GM19099 (cell line): ENCODE data around the gene NDOR1.

Experiments used
- POLR2A ChIP-seq: IDR thresholded peaks from 3 replicates; pipeline ENCODE4 v1.6.1; 2011; ENCODE audit warnings: low read depth; ENCODE audit not compliant: insufficient read length; ENCODE audit errors: extremely low read depth

NDOR1 gene

GRCh38 chr9:137227054-137227852, 21.8 kb downstream of the NDOR1 start, which contains the start of gene RNF224:
Gene RNF224, plus strand, starts transcription at chr9:137227502. Its CDS starts 834 bp downstream, at chr9:137228336.
- TF ChIP-seq POLR2A, result no peak

GRCh38 chr9:137227853-137228505, 22.5 kb downstream of the NDOR1 start:
- no peak for TF ChIP-seq POLR2A

- no peak for TF ChIP-seq POLR2A
These were observed 23.0 kb downstream of the NDOR1 start for GRCh38 chr9:137228506-137228967.

- TF ChIP-seq POLR2A, result no peak
These were observed 23.7 kb downstream of the NDOR1 start for GRCh38 chr9:137228968-137229896.

DNA sequence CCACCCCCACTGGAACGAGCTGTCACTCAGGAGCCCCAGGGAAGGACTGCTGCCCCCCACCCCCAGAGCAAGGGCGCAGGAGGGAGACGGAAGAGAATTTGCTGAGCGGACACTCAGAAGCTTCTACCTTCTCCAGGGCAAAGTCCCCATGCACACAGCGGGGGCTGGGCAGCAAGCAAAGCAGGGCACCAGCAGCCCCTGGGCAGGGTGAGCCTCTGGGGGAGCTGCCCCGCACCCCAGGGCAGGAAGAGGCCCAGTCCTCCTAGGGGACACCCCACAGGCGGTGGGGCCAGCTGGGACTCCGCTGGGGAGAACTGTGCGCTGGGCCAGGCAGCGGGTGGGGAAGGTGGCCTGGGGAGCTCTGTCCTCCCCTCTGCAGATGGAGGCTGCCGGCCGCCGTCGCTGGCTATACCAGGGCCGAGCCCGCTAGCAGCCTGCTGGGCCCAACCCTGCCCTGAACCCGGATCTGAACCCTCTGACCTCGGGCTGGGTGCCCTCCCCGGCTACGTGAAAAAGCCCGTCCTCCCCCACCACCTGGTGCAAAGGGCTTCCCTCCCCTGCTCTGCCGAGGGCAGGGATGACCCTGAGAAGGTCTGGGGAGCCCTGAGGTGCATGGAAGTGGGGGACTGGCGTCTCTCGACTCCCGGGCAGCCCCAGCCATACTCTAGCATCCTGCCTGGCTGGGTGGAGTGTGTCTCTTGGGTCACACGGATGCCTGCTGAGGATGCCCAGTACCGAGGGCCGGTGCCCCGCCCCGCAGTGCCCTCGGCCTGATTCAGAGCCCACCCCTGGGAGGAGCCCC, 24.6 kb downstream of the NDOR1 start:
- no peak for TF ChIP-seq POLR2A

DNA sequence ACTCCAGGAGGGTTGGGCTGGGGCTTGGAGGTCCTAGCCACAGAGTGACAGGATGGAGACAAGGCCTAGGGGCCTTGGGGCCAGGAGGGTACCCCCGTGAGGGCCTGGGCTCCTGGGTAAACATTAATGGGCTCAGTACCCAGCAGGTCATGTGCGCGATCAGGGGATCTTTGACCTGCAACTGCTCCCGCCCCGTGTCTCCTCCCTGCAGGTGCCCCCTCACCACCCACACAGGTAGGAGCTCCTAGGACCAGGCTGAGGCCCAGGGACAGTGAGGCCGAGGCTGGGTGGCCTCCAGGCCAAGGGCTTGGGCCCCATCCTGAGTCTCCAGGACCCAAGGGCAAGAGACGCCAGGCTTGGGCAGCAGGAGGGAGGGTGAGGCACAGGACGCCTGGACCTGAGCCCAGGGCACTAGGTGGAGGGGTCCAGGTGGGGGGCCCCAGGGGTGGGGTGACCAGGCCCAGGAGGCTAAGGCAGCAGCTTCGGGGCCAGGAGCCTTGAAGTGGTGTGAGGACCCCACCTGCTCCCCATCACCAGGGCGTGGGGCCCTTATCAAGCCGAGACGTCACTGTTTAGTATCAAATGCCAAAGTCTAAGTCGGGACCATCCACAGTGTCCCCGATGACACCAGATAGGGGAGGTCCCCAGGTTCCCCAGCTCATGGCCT, 25.3 kb downstream of the NDOR1 start, which contains the start of gene SLC34A3:
Gene SLC34A3, plus strand, starts transcription at position 197 of the 667 bp plus-strand sequence. CDS start 802 bp downstream, outside the sequence.
- TF ChIP-seq POLR2A, result no peak

DNA sequence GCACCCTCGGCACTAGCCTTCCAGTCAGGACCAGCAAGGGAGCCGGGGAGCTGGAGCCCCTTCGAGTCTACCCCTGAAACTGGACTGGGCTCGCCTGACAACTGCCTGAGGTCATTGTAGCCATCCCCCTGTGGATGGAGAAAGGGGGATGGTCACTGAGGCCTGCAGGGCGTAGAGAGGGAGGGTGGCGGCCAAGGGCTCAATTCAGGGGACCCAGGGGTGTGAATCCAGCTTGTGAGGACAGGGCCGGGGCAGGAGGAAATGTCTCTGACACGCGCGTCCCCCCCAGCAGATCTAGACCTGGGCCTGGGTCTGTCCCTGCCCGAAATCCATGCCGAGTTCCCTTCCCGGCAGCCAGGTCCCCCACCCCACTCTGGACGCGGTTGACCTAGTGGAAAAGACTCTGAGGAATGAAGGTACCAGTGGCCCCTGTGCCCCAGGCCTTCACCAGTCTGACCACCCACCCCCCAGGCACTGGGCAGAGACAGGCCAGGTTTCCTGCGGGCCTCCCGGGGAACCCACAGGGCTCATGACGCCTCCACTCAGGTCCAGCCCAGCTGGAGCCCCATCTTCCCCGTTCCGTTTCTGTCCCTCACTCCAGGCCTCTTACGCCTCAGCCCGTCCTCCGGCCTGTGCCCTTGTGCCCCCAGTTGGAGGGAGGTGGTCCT, 26.0 kb downstream of the NDOR1 start:
- TF ChIP-seq POLR2A, result no peak

- no peak for TF ChIP-seq POLR2A
These were observed 26.6 kb downstream of the NDOR1 start for GRCh38 chr9:137232101-137232500.

- no peak for TF ChIP-seq POLR2A
These were observed 27.0 kb downstream of the NDOR1 start for GRCh38 chr9:137232510-137232909.

DNA sequence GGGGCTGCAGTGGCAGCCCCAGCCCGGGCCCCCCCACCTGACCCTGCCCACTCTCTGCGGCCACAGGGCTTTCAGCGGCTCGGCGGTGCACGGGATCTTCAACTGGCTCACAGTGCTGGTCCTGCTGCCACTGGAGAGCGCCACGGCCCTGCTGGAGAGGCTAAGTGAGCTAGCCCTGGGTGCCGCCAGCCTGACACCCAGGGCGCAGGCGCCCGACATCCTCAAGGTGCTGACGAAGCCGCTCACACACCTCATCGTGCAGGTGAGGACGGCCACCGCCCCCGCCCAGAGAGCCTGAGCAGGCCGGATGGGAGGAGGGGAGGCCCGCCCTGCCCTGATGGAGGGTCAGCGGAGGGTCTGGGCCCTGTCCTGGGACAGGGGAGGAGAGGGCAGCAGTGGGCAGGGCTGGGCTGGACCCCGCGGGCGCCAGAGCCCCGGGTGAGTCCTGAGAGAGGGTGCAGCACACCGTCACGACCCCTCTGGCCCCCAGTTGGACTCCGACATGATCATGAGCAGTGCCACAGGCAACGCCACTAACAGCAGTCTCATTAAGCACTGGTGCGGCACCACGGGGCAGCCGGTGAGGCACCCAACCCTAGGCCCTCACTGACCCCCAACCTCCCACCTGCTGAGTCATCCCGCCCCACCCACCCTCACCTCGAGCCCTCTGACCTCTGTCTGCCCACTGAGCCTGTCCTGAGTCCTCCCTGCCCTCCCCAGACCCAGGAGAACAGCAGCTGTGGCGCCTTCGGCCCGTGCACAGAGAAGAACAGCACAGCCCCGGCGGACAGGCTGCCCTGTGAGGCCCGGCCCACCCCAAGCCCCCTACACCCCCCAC, 27.9 kb downstream of the NDOR1 start:
- TF ChIP-seq POLR2A, result no peak

DNA sequence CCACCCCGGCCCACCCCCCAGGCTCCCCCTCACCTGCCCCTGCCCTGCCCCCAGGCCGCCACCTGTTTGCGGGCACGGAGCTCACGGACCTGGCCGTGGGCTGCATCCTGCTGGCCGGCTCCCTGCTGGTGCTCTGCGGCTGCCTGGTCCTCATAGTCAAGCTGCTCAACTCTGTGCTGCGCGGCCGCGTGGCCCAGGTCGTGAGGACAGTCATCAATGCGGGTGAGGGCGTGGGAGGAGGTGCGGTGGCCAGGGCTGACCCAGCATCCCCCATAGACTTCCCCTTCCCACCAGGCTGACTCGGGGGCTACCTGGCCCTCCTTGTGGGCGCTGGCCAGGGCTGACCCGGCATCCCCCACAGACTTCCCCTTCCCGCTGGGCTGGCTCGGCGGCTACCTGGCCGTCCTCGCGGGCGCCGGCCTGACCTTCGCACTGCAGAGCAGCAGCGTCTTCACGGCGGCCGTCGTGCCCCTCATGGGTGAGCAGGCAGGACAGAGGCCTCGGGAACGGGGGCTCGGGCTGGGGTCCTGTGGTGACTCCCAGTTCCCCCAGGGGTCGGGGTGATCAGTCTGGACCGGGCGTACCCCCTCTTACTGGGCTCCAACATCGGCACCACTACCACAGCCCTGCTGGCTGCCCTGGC, 28.7 kb downstream of the NDOR1 start:
- no peak for TF ChIP-seq POLR2A
